KMS-11 (cell line): ENCODE data around the gene METTL23.
"Not testable (repeated sequence)": the region's sequence is repeated elsewhere in the genome, so short reads cannot be mapped to it uniquely, and the experiment has no call there.

Experiments
- H2AFZ ChIP-seq: fragments of 200-600 bp; sonication (generic); 2 replicates; pipeline ENCODE4 v1.6.1; 2016; ENCODE audit warnings: antibody characterized with exemption, mixed run types, low read depth
- H3K27ac ChIP-seq: fragments of 200-600 bp; sonication (generic); 2 replicates; pipeline ENCODE4 v1.6.1; 2016; ENCODE audit warnings: mild to moderate bottlenecking, mixed run types
- H3K27me3 ChIP-seq: fragments of 200-600 bp; sonication (generic); 2 replicates; pipeline ENCODE4 v1.6.1; 2017; ENCODE audit warnings: mild to moderate bottlenecking, low read depth, mixed run types, moderate library complexity; ENCODE audit not compliant: insufficient read depth
- H3K36me3 ChIP-seq: fragments of 200-600 bp; sonication (generic); 2 replicates; pipeline ENCODE4 v1.6.1; 2017; ENCODE audit warnings: mild to moderate bottlenecking, mixed run types; ENCODE audit not compliant: insufficient read depth
- H3K4me1 ChIP-seq: fragments of 200-600 bp; sonication (generic); 2 replicates; pipeline ENCODE4 v1.6.1; 2016; ENCODE audit warnings: mild to moderate bottlenecking, low read depth, mixed run types; ENCODE audit not compliant: poor library complexity, severe bottlenecking
- H3K4me2 ChIP-seq: fragments of 200-600 bp; sonication (generic); 2 replicates; pipeline ENCODE4 v1.7.0; 2016; ENCODE audit warnings: mild to moderate bottlenecking, mixed run types
- H3K4me3 ChIP-seq: fragments of 200-600 bp; sonication (generic); IDR thresholded peaks from 2 replicates; pipeline ENCODE4 v1.6.1; 2017; ENCODE audit warnings: low read depth, low read length, mixed read lengths; ENCODE audit not compliant: insufficient read depth
- H3K79me2 ChIP-seq: fragments of 200-600 bp; sonication (generic); 2 replicates; pipeline ENCODE4 v1.6.1; 2016; ENCODE audit warnings: low read depth, mixed run types; ENCODE audit not compliant: insufficient read depth
- H3K9ac ChIP-seq: fragments of 200-600 bp; sonication (generic); 2 replicates; pipeline ENCODE4 v1.6.1; 2016; ENCODE audit warnings: mild to moderate bottlenecking, mixed run types
- H4K20me1 ChIP-seq: fragments of 200-600 bp; sonication (generic); 2 replicates; pipeline ENCODE4 v1.6.1; 2016; ENCODE audit warnings: mild to moderate bottlenecking, mixed run types; ENCODE audit not compliant: insufficient read depth
- CTCF ChIP-seq: fragments of 200-600 bp; sonication (generic); conservative IDR thresholded peaks from 2 replicates; pipeline ENCODE4 v1.6.1; 2017; ENCODE audit warnings: low read depth, mild to moderate bottlenecking, antibody characterized with exemption, low read length, moderate library complexity, mixed read lengths

METTL23 gene

GRCh38 chr17:76726231-76726775, 336 bp upstream of the METTL23 start, which contains the start of gene JMJD6:
JMJD6 (minus strand) TSS chr17:76726606; CDS start chr17:76726475, 131 bp downstream.
- Histone ChIP-seq H3K4me3 (no peak within 1 kb of the TSS), H3K27ac (peak within 1 kb of the TSS; percentile 98), H3K9ac (peak within 1 kb of the TSS; percentile 97), H3K4me2 (peak within 1 kb of the TSS; percentile 89), H2AFZ (peak within 1 kb of the TSS; percentile 48), H3K4me1 (peaks cover 47% of the 10 kb centered on the region), H3K27me3 (no peaks in the 10 kb centered on the region), H4K20me1 (peaks cover 8% of the 10 kb centered on the region; the same call in 1 of the 2 replicates), H3K36me3 (peaks cover 10% of the 10 kb centered on the region; the same call in 1 of the 2 replicates), H3K79me2 (peaks cover 84% of the 10 kb centered on the region)
- TF ChIP-seq CTCF, result no peak

GRCh38 chr17:76727745-76728456, 1.3 kb downstream of the METTL23 start:
- no peak overlapping the region for H3K4me3 ChIP-seq
- H3K27me3 ChIP-seq, result no peaks in the 10 kb centered on the region
- TF ChIP-seq CTCF, result no peak
- H2AFZ ChIP-seq, result no peak overlapping the region
- H3K79me2 ChIP-seq, result peaks cover 87% of the 10 kb centered on the region
- peaks cover 5% of the 10 kb centered on the region; the same call in 1 of the 2 replicates for H3K36me3 ChIP-seq
- peak overlapping the region; percentile 98 for H3K27ac ChIP-seq
- peak overlapping the region; percentile 89 for H3K4me2 ChIP-seq
- H3K4me1 ChIP-seq, result peaks cover 42% of the 10 kb centered on the region
- peaks cover 8% of the 10 kb centered on the region; the same call in 1 of the 2 replicates for H4K20me1 ChIP-seq
- H3K9ac ChIP-seq, result peak overlapping the region; percentile 97

- Histone ChIP-seq H3K9ac (peak overlapping the region; percentile 98; the same call in 1 of the 2 replicates), H3K79me2 (peaks cover 94% of the 10 kb centered on the region), H4K20me1 (peaks cover 29% of the 10 kb centered on the region), H3K4me2 (0 out of 2 replicates have a peak overlapping the region, but pooled peaks have one; percentile 96), H3K36me3 (peaks cover 38% of the 10 kb centered on the region), H3K4me1 (peaks cover 38% of the 10 kb centered on the region), H3K27ac (peak overlapping the region; percentile 95)
- not testable (repeated sequence) for H3K27me3 ChIP-seq, H3K4me3 ChIP-seq, H2AFZ ChIP-seq
Observed at GRCh38 chr17:76731800-76732733, 5.4 kb downstream of the METTL23 start.

- peak overlapping the region; percentile 96; the same call in 1 of the 2 replicates for H3K4me2 ChIP-seq
- H3K4me3 ChIP-seq, result no peak overlapping the region
- peaks cover 31% of the 10 kb centered on the region for H3K4me1 ChIP-seq
- H2AFZ ChIP-seq, result no peak overlapping the region
- TF ChIP-seq CTCF, result no peak
- H4K20me1 ChIP-seq, result peaks cover 29% of the 10 kb centered on the region
- H3K9ac ChIP-seq, result peak overlapping the region; percentile 98; the same call in 1 of the 2 replicates
- peaks cover 38% of the 10 kb centered on the region for H3K36me3 ChIP-seq
- peaks cover 86% of the 10 kb centered on the region for H3K79me2 ChIP-seq
- H3K27ac ChIP-seq, result peak overlapping the region; percentile 95
- H3K27me3 ChIP-seq, result no peaks in the 10 kb centered on the region
Observed at GRCh38 chr17:76732734-76733617, 6.3 kb downstream of the METTL23 start.
